CMK (cell line): Measurements from ENCODE around the gene SORBS2.

ENCODE experiments used
- DNase-seq: peaks from one replicate; pipeline ENCODE4 v3.0.0-alpha.2; 2010; ENCODE audit warnings: low read depth

SORBS2 gene

GRCh38 chr4:185672618-185673017 is 139.4 kb downstream of the SORBS2 start:
- DNase-seq = no peak

DNA sequence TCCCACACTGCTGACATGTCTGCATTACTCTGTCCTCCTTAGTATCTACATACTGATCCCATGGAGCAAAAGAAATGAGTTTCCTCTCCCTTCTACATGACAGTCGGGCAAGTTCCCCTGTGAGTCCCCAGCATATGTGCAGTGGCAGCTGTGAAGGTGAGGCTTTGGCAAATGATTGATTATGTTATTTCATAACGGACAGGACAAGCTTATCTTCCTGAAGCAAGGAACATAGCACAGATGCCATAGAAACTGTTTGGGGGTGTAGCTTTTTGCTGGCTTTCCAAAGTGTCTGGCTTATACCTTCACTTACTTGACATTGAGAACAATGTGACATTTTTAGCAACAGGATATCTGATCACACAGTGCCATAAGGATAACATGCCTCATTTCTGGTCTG is 139.8 kb downstream of the SORBS2 start:
- DNase-seq = no peak

GRCh38 chr4:185671496-185671895 is 140.5 kb downstream of the SORBS2 start:
- no peak for DNase-seq

- no peak for DNase-seq
These were observed 140.9 kb downstream of the SORBS2 start for GRCh38 chr4:185671066-185671465.

DNA sequence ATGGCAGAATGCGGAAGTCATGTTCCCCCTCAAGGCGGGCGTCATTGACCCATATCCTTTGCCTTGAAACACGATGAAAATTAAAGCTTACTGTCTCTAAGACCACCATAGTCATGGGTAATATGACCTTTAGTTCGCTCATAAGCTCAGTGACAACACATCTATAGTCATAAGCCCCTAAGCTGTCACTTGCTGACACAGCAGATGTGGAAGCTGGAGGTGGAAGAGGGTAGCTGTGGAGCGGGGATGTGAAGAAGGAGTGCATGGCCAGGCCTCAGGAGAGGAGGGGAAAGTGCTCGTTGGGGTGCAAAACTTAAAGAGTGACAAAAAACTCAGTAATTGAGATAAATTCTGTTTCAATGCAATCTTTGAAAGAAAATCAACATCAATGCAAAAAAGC is 142.7 kb downstream of the SORBS2 start:
- DNase-seq = no peak

DNA sequence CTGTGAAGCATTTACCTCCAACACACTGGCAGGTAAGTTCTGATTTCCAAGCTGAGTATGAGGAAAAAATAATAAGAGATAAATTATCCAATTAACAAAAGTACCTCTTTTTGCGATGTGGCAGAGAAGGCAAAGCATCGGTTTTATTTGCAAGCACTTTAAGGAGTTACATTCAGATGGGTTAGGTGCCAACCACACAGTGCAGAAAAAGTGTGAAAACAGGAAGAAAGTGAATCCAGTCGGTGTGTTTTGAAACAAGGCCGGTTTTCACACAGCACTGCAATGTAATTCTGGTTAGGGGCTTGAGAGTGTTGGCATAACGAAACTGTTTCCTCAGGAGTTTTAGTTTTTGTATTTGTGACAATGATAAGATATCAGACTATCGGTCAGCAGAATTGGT is 145.8 kb downstream of the SORBS2 start:
- DNase-seq = no peak

DNA sequence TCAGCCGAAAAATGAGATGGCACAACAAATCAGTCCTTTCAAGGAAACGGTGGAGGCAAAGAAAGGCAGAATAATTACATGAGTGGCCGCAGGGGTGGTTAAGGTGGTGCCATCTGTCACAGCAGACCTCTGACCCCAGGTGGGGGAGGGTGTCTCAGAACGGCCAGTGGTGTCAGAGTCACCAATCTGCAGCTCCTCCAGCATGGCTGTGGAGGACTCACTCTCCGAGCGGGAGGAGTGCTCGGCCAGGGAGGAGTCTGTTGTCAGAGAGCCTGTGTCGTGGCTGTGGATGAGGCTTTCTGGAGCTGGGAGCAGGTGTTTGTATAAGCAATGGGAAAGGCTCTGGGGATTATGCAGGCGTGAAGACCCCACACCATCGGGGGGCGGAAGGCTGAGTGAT is 146.3 kb downstream of the SORBS2 start:
- DNase-seq = no peak

GRCh38 chr4:185664481-185664880 is 147.5 kb downstream of the SORBS2 start:
- no peak for DNase-seq

GRCh38 chr4:185662030-185662778 is 149.8 kb downstream of the SORBS2 start:
- DNase-seq = no peak

- DNase-seq = no peak
These were observed 151.7 kb downstream of the SORBS2 start for GRCh38 chr4:185660340-185660739.

DNA sequence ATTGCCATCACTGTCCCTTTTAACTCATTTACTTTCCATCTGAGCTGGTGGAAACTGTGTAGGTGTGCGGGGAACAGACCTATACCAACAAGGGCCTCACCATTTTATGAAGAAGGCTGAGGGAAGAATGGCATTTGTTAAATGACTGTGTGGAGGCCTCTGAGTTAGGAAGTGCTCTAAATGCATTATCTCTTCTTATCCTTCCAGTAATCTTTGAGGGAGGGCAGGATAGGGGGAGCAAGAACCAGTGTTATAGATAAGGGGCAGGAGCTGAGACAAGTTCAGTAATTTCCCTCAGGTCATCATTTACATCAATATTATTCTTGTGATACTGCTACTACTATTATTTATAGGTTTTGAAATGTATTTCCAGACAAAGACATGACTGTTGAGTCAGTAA is 154.3 kb downstream of the SORBS2 start:
- DNase-seq = no peak

- no peak for DNase-seq
These were observed 154.8 kb downstream of the SORBS2 start for GRCh38 chr4:185657183-185657582.

- no peak for DNase-seq
These were observed 155.5 kb downstream of the SORBS2 start for GRCh38 chr4:185656467-185656931.

DNA sequence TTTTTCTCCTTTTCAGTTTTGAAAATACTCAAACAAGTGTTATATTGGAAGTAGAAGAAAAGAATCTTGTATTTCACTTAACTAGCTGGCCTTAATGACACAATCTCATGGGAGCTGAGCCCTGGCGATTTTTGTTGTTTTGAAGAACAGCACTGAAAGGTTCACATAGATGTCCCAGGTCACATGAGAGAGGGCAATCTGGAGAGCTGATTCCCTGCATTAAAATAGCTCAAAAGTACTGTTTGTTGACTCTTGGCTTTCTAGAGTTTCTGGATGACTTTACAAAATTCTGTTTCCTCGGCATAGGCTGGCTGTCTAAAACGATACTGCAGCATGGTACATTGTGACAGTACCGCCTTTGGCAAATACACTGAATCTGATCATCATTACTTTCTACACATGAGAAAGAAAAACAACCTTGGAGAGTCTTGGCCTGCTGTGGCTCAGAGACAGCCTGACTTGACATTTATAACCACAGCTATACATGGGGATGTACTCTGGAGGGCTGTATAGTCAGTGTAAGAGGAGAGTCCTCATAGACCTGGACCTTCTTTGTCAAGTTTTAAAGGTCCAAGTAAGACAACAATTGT is 156.9 kb downstream of the SORBS2 start:
- DNase-seq = no peak

- no peak for DNase-seq
These were observed 157.7 kb downstream of the SORBS2 start for GRCh38 chr4:185654311-185654710.

DNA sequence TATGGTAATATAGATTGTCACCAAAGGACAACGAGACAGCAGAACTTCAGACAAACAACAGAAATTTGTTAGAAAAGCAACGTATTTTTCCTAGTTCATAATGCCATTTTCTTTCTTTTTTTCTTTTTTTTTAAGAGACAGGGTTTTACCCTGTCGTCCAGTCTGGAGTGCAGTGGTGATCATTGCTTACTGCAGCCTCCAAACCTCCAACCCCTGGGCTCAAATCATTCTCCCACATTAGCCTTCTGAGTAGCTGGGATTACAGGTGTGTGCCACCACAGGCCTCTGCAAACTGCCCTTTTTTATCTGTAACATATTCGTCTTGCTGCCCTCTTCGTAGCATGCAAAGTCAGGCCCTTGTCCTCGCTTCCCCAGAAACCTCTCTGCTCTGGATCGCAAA is 160.1 kb downstream of the SORBS2 start:
- no peak for DNase-seq

GRCh38 chr4:185651137-185651677 is 160.8 kb downstream of the SORBS2 start:
- DNase-seq = no peak

DNA sequence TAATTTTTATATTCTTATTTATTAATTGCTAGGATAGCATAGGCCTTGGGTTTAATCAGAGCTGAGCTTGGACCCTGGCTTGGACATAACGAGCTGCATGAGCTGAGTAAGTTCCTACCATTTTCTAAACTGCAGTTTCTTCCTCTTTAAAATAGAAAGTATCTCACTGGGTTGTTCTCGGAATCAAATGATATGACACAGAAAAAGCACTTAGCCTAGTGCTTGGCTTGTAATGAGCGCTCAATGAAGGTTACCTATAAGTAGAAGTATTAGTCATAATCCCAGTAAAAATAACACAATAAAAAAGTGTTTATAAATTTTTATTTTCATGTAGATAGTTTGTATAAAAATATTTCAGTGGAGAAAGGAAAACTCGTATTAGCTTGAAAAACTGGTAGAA is 163.4 kb downstream of the SORBS2 start:
- no peak for DNase-seq

- no peak for DNase-seq
These were observed 166.6 kb downstream of the SORBS2 start for GRCh38 chr4:185645403-185645802.

GRCh38 chr4:185644408-185644807 is 167.6 kb downstream of the SORBS2 start:
- DNase-seq = no peak

- no peak for DNase-seq
These were observed 169.1 kb downstream of the SORBS2 start for GRCh38 chr4:185642907-185643306.

GRCh38 chr4:185640811-185641675 is 171.0 kb downstream of the SORBS2 start:
- peak; percentile 14 for DNase-seq
